ENCODE data around the gene ADAMTSL2.

ADAMTSL2 gene

GRCh38 chr9:133608889-133609288 is 74.4 kb downstream of the ADAMTSL2 start:
- no peak overlapping the region for H3K4me3 ChIP-seq (ENCODE audit: low read depth in 1 of 5, low read length in 5 of 5)

GRCh38 chr9:133609311-133610098 is 75.0 kb downstream of the ADAMTSL2 start, which contains the start of gene FAM163B:
FAM163B (minus strand) TSS chr9:133609389; CDS start chr9:133580223, 29,166 bp downstream.
- H3K27ac ChIP-seq (ENCODE audit: low read depth, low read length): no peak within 1 kb of the TSS
- no peak within 1 kb of the TSS for H3K9ac ChIP-seq (ENCODE audit: low read length in 5 of 5)
- H3K36me3 ChIP-seq (ENCODE audit: control insufficient read depth in 5 of 5, insufficient read depth in 5 of 5, low read length in 5 of 5): no peaks in the 10 kb centered on the region
- H3K27me3 ChIP-seq (ENCODE audit: control insufficient read depth in 5 of 5, insufficient read depth in 4 of 5, low read length in 5 of 5): peaks cover 25 to 78% (median 61%) of the 10 kb centered on the region in 5 donors
- H3K9me3 ChIP-seq (ENCODE audit: control insufficient read depth in 5 of 5, low read length in 5 of 5): no peaks in the 10 kb centered on the region
- H3K4me1 ChIP-seq (ENCODE audit: control insufficient read depth in 5 of 5, insufficient read depth in 5 of 5, low read length in 5 of 5): no peaks in the 10 kb centered on the region
- no peak within 1 kb of the TSS for H3K4me3 ChIP-seq (ENCODE audit: low read depth in 1 of 5, low read length in 5 of 5)

More at GRCh38 chr9:133608889-133609288, 74.4 kb downstream of the ADAMTSL2 start:
- Histone ChIP-seq H3K9ac (ENCODE audit: low read length in 5 of 5) (no peak overlapping the region), H3K36me3 (ENCODE audit: control insufficient read depth in 5 of 5, insufficient read depth in 5 of 5, low read length in 5 of 5) (no peaks in the 10 kb centered on the region), H3K9me3 (ENCODE audit: control insufficient read depth in 5 of 5, low read length in 5 of 5) (no peaks in the 10 kb centered on the region), H3K27me3 (ENCODE audit: control insufficient read depth in 5 of 5, insufficient read depth in 4 of 5, low read length in 5 of 5) (peaks cover 25 to 77% (median 56%) of the 10 kb centered on the region in 5 donors), H3K27ac (ENCODE audit: low read depth, low read length) (no peak overlapping the region), H3K4me1 (ENCODE audit: control insufficient read depth in 5 of 5, insufficient read depth in 5 of 5, low read length in 5 of 5) (no peaks in the 10 kb centered on the region)

GRCh38 chr9:133610845-133611244 is 76.3 kb downstream of the ADAMTSL2 start:
- Histone ChIP-seq H3K4me1 (ENCODE audit: control insufficient read depth in 5 of 5, insufficient read depth in 5 of 5, low read length in 5 of 5) (no peaks in the 10 kb centered on the region), H3K4me3 (ENCODE audit: low read depth in 1 of 5, low read length in 5 of 5) (no peak overlapping the region), H3K27me3 (ENCODE audit: control insufficient read depth in 5 of 5, insufficient read depth in 4 of 5, low read length in 5 of 5) (peaks cover 20 to 79% (median 62%) of the 10 kb centered on the region in 5 donors), H3K27ac (ENCODE audit: low read depth, low read length) (no peak overlapping the region), H3K9me3 (ENCODE audit: control insufficient read depth in 5 of 5, low read length in 5 of 5) (no peaks in the 10 kb centered on the region), H3K9ac (ENCODE audit: low read length in 5 of 5) (no peak overlapping the region), H3K36me3 (ENCODE audit: control insufficient read depth in 5 of 5, insufficient read depth in 5 of 5, low read length in 5 of 5) (no peaks in the 10 kb centered on the region)

GRCh38 chr9:133612051-133612450 is 77.5 kb downstream of the ADAMTSL2 start:
- Histone ChIP-seq H3K9me3 (ENCODE audit: control insufficient read depth in 5 of 5, low read length in 5 of 5) (no peaks in the 10 kb centered on the region), H3K4me1 (ENCODE audit: control insufficient read depth in 5 of 5, insufficient read depth in 5 of 5, low read length in 5 of 5) (no peaks in the 10 kb centered on the region), H3K9ac (ENCODE audit: low read length in 5 of 5) (no peak overlapping the region), H3K27me3 (ENCODE audit: control insufficient read depth in 5 of 5, insufficient read depth in 4 of 5, low read length in 5 of 5) (peaks cover 19 to 74% (median 57%) of the 10 kb centered on the region in 5 donors), H3K36me3 (ENCODE audit: control insufficient read depth in 5 of 5, insufficient read depth in 5 of 5, low read length in 5 of 5) (no peaks in the 10 kb centered on the region), H3K27ac (ENCODE audit: low read depth, low read length) (no peak overlapping the region), H3K4me3 (ENCODE audit: low read depth in 1 of 5, low read length in 5 of 5) (no peak overlapping the region)

GRCh38 chr9:133612816-133613215 is 78.3 kb downstream of the ADAMTSL2 start:
- Histone ChIP-seq H3K4me3 (ENCODE audit: low read depth in 1 of 5, low read length in 5 of 5) (no peak overlapping the region), H3K9ac (ENCODE audit: low read length in 5 of 5) (no peak overlapping the region), H3K9me3 (ENCODE audit: control insufficient read depth in 5 of 5, low read length in 5 of 5) (no peaks in the 10 kb centered on the region), H3K27me3 (ENCODE audit: control insufficient read depth in 5 of 5, insufficient read depth in 4 of 5, low read length in 5 of 5) (peaks cover 18 to 74% (median 58%) of the 10 kb centered on the region in 5 donors), H3K36me3 (ENCODE audit: control insufficient read depth in 5 of 5, insufficient read depth in 5 of 5, low read length in 5 of 5) (no peaks in the 10 kb centered on the region), H3K27ac (ENCODE audit: low read depth, low read length) (no peak overlapping the region), H3K4me1 (ENCODE audit: control insufficient read depth in 5 of 5, insufficient read depth in 5 of 5, low read length in 5 of 5) (no peaks in the 10 kb centered on the region)

- Histone ChIP-seq H3K9ac (ENCODE audit: low read length in 5 of 5) (no peak overlapping the region), H3K9me3 (ENCODE audit: control insufficient read depth in 5 of 5, low read length in 5 of 5) (no peaks in the 10 kb centered on the region), H3K4me1 (ENCODE audit: control insufficient read depth in 5 of 5, insufficient read depth in 5 of 5, low read length in 5 of 5) (no peaks in the 10 kb centered on the region), H3K27ac (ENCODE audit: low read depth, low read length) (no peak overlapping the region), H3K4me3 (ENCODE audit: low read depth in 1 of 5, low read length in 5 of 5) (no peak overlapping the region), H3K36me3 (ENCODE audit: control insufficient read depth in 5 of 5, insufficient read depth in 5 of 5, low read length in 5 of 5) (no peaks in the 10 kb centered on the region), H3K27me3 (ENCODE audit: control insufficient read depth in 5 of 5, insufficient read depth in 4 of 5, low read length in 5 of 5) (peaks cover 16 to 69% (median 53%) of the 10 kb centered on the region in 5 donors)
Observed at GRCh38 chr9:133613432-133613831, 78.9 kb downstream of the ADAMTSL2 start.

GRCh38 chr9:133614056-133614455 is 79.6 kb downstream of the ADAMTSL2 start:
- Histone ChIP-seq H3K27ac (ENCODE audit: low read depth, low read length) (no peak overlapping the region), H3K4me3 (ENCODE audit: low read depth in 1 of 5, low read length in 5 of 5) (no peak overlapping the region), H3K9me3 (ENCODE audit: control insufficient read depth in 5 of 5, low read length in 5 of 5) (no peaks in the 10 kb centered on the region), H3K4me1 (ENCODE audit: control insufficient read depth in 5 of 5, insufficient read depth in 5 of 5, low read length in 5 of 5) (no peaks in the 10 kb centered on the region), H3K27me3 (ENCODE audit: control insufficient read depth in 5 of 5, insufficient read depth in 4 of 5, low read length in 5 of 5) (peaks cover 16 to 65% (median 48%) of the 10 kb centered on the region in 5 donors), H3K36me3 (ENCODE audit: control insufficient read depth in 5 of 5, insufficient read depth in 5 of 5, low read length in 5 of 5) (no peaks in the 10 kb centered on the region), H3K9ac (ENCODE audit: low read length in 5 of 5) (no peak overlapping the region)

GRCh38 chr9:133614678-133615077 is 80.2 kb downstream of the ADAMTSL2 start:
- Histone ChIP-seq H3K4me3 (ENCODE audit: low read depth in 1 of 5, low read length in 5 of 5) (no peak overlapping the region), H3K4me1 (ENCODE audit: control insufficient read depth in 5 of 5, insufficient read depth in 5 of 5, low read length in 5 of 5) (no peaks in the 10 kb centered on the region), H3K27me3 (ENCODE audit: control insufficient read depth in 5 of 5, insufficient read depth in 4 of 5, low read length in 5 of 5) (peaks cover 16 to 62% (median 47%) of the 10 kb centered on the region in 5 donors), H3K36me3 (ENCODE audit: control insufficient read depth in 5 of 5, insufficient read depth in 5 of 5, low read length in 5 of 5) (no peaks in the 10 kb centered on the region), H3K9me3 (ENCODE audit: control insufficient read depth in 5 of 5, low read length in 5 of 5) (no peaks in the 10 kb centered on the region), H3K27ac (ENCODE audit: low read depth, low read length) (no peak overlapping the region), H3K9ac (ENCODE audit: low read length in 5 of 5) (no peak overlapping the region)

GRCh38 chr9:133615186-133615585 is 80.7 kb downstream of the ADAMTSL2 start:
- H3K27me3 ChIP-seq (ENCODE audit: control insufficient read depth in 5 of 5, insufficient read depth in 4 of 5, low read length in 5 of 5): peaks cover 16 to 58% (median 45%) of the 10 kb centered on the region in 5 donors
- H3K4me3 ChIP-seq (ENCODE audit: low read depth in 1 of 5, low read length in 5 of 5): no peak overlapping the region

GRCh38 chr9:133615606-133616188 is 81.2 kb downstream of the ADAMTSL2 start:
- Histone ChIP-seq H3K27me3 (ENCODE audit: control insufficient read depth in 5 of 5, insufficient read depth in 4 of 5, low read length in 5 of 5) (peaks cover 16 to 55% (median 45%) of the 10 kb centered on the region in 5 donors), H3K36me3 (ENCODE audit: control insufficient read depth in 5 of 5, insufficient read depth in 5 of 5, low read length in 5 of 5) (no peaks in the 10 kb centered on the region), H3K4me1 (ENCODE audit: control insufficient read depth in 5 of 5, insufficient read depth in 5 of 5, low read length in 5 of 5) (no peaks in the 10 kb centered on the region), H3K9ac (ENCODE audit: low read length in 5 of 5) (no peak overlapping the region), H3K27ac (ENCODE audit: low read depth, low read length) (no peak overlapping the region), H3K9me3 (ENCODE audit: control insufficient read depth in 5 of 5, low read length in 5 of 5) (no peaks in the 10 kb centered on the region), H3K4me3 (ENCODE audit: low read depth in 1 of 5, low read length in 5 of 5) (no peak overlapping the region)

More at GRCh38 chr9:133615186-133615585, 80.7 kb downstream of the ADAMTSL2 start:
- Histone ChIP-seq H3K4me1 (ENCODE audit: control insufficient read depth in 5 of 5, insufficient read depth in 5 of 5, low read length in 5 of 5) (no peaks in the 10 kb centered on the region), H3K9me3 (ENCODE audit: control insufficient read depth in 5 of 5, low read length in 5 of 5) (no peaks in the 10 kb centered on the region), H3K36me3 (ENCODE audit: control insufficient read depth in 5 of 5, insufficient read depth in 5 of 5, low read length in 5 of 5) (no peaks in the 10 kb centered on the region), H3K9ac (ENCODE audit: low read length in 5 of 5) (no peak overlapping the region), H3K27ac (ENCODE audit: low read depth, low read length) (no peak overlapping the region)

Measured in subcutaneous abdominal adipose tissue (tissue), 5 donors.